Fibroblast of the aortic adventitia (primary cell): ENCODE results near the gene SIKE1. TPM values are rescaled to one million over a fixed set of nuclear protein-coding genes. Genes with fewer than 3 reads are reported as not detected.

ENCODE experiments used
- DNase-seq: peaks from one replicate; pipeline ENCODE4 v3.0.0-alpha.2; 2010; ENCODE audit warnings: low read depth
- H3K4me3 ChIP-seq: 2 replicates; pipeline ENCODE4 v1.5.1; 2011; ENCODE audit warnings: low read depth, mild to moderate bottlenecking, control low read depth, low read length, moderate library complexity
- total RNA-seq: library from RNA; depleted of rRNA; stranded (reverse); fragments of >200 nt; gene quantifications from 2 replicates; pipeline ENCODE4 v1.2.3, GENCODE V29; 2012; ENCODE audit warnings: low replicate concordance
- TF ChIP-seq, protein P1 (sequence below): IDR thresholded peaks from 2 replicates; pipeline ENCODE4 v1.5.1; 2011; ENCODE audit warnings: mild to moderate bottlenecking, low read length, control low read depth, inconsistent platforms; ENCODE audit not compliant: insufficient read depth

SIKE1 gene
- total RNA-seq, 1 donor = 57.4 TPM

DNA sequence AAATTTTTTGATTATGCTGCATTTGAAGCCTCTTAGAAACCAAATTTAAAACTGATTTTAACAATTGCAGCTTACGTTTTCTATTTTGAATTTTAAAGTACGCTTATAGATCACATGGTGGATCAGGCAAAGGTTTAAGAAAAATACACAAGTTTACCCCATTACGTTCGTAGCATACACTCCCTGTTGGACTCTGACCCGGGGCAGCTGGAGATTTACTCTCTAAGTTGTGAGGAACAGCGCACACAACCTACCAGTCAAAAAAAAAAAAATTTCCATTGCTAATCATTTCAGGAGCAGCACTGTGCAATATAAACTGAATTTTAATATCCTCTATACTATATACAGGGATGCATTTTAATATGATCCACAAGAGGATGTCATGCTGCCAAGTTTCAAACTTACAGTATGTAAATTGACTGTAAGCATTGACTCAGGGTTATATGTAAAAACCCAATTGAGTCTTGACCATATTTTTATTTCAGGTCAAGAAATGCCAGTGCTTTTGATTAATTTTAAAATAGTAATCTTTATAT is 43.1 kb downstream of the SIKE1 start:
- TF ChIP-seq, protein P1, sequence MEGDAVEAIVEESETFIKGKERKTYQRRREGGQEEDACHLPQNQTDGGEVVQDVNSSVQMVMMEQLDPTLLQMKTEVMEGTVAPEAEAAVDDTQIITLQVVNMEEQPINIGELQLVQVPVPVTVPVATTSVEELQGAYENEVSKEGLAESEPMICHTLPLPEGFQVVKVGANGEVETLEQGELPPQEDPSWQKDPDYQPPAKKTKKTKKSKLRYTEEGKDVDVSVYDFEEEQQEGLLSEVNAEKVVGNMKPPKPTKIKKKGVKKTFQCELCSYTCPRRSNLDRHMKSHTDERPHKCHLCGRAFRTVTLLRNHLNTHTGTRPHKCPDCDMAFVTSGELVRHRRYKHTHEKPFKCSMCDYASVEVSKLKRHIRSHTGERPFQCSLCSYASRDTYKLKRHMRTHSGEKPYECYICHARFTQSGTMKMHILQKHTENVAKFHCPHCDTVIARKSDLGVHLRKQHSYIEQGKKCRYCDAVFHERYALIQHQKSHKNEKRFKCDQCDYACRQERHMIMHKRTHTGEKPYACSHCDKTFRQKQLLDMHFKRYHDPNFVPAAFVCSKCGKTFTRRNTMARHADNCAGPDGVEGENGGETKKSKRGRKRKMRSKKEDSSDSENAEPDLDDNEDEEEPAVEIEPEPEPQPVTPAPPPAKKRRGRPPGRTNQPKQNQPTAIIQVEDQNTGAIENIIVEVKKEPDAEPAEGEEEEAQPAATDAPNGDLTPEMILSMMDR = no peak
- no peak overlapping the region for H3K4me3 ChIP-seq
- DNase-seq = no peak

- no peak overlapping the region for H3K4me3 ChIP-seq
- TF ChIP-seq, protein P1 = no peak
- no peak for DNase-seq
Measured at GRCh38 chr1:114735479-114735878, 45.0 kb downstream of the SIKE1 start.

- no peak overlapping the region for H3K4me3 ChIP-seq
- TF ChIP-seq, protein P1 = no peak
- no peak for DNase-seq
Measured at GRCh38 chr1:114729782-114730181, 50.7 kb downstream of the SIKE1 start.

DNA sequence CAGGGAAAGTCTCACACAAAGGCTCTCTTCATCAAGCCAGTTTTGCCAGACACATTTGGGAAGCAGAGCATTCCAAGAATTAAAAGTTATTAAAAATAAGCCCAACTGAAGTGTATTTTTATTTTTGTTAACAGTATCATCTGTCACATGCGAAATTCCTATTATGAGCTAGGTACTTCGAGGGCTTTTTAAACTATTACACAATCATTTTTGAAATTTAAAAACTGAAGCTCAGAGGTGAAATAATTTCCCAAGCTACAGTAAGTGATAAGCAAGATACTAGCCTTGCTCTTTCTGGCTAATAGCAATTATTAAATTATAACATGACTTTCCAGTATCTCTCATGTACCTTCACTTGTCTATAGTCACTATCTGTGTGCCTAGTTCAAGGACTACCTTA is 51.9 kb downstream of the SIKE1 start:
- TF ChIP-seq, protein P1 = no peak

DNA sequence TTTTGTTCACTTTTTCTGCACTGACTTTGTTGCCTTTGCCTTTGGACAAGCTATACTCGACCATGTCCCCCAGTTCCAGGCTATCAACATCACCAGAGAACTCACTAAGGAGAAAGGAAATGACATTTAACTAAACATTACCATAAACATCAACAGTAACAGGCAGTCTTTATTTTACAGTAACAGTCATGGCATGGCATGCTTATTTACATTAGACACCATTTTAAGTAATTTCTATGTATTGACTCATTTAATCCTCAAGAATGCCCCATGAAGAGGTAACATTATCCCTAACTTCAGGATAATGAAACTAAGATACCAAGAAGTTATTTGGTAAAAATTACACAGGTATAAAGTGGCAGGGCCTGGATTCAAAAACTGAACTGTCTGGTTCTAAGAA is 55.3 kb downstream of the SIKE1 start:
- no peak overlapping the region for H3K4me3 ChIP-seq
- TF ChIP-seq, protein P1 = no peak
- DNase-seq = no peak

More for the DNA sequence above, 51.9 kb downstream of the SIKE1 start:
- DNase-seq = no peak
- no peak overlapping the region for H3K4me3 ChIP-seq

GRCh38 chr1:114723915-114724314 is 56.6 kb downstream of the SIKE1 start:
- peak; percentile 16 for DNase-seq
- no peak overlapping the region for H3K4me3 ChIP-seq
- TF ChIP-seq, protein P1 = no peak

DNA sequence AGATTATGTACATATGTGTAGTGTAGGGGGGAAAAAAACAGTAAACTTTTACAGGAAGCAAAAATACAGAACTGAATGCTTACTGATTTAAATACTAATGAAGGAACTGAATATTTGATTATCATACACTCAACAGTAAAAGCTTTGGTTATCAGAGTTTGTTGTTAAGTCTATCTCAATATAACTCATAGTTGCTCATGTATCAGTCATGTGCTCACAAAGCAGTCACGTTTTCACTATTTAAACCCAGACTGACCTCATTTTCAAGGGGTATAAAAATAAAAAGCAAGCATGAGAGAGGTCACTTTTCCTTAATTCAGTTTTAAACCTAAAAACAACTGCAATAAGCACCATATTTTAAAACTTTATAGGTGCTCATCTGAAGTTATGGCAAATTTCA is 57.0 kb downstream of the SIKE1 start:
- no peak for DNase-seq
- TF ChIP-seq, protein P1 = no peak
- no peak overlapping the region for H3K4me3 ChIP-seq
